AG04449 (cell line): ENCODE data around the gene MAMDC4.

Experiments
- CTCF ChIA-PET: fragments of 350-600 bp; formaldehyde crosslinking; extraction: SDS; loops from one replicate; lab custom pipeline; 2021; ENCODE audit warnings: antibody characterized with exemption; lab: Yijun Ruan, JAX
- POLR2A ChIA-PET: fragments of 400-600, 350-600 bp; formaldehyde crosslinking; extraction: SDS; loops from one replicate; lab custom pipeline; 2020; ENCODE audit warnings: antibody characterized with exemption, inconsistent platforms; lab: Yijun Ruan, JAX
- DNase-seq: peaks from one replicate; pipeline ENCODE4 v3.0.0-alpha.2; 2010; ENCODE audit warnings: low read depth, low spot score
- H3K4me3 ChIP-seq: 2 replicates; pipeline ENCODE4 v1.5.1; 2011; ENCODE audit warnings: low read depth, mild to moderate bottlenecking, control low read depth, low read length
- TF ChIP-seq, protein P1 (sequence below): IDR thresholded peaks from one replicate; pipeline ENCODE4 v1.5.1; 2011; ENCODE audit warnings: mild to moderate bottlenecking, moderate library complexity, low read length, control low read depth, inconsistent platforms; ENCODE audit not compliant: insufficient read depth; ENCODE audit errors: missing control alignments

The MAMDC4 gene

DNA sequence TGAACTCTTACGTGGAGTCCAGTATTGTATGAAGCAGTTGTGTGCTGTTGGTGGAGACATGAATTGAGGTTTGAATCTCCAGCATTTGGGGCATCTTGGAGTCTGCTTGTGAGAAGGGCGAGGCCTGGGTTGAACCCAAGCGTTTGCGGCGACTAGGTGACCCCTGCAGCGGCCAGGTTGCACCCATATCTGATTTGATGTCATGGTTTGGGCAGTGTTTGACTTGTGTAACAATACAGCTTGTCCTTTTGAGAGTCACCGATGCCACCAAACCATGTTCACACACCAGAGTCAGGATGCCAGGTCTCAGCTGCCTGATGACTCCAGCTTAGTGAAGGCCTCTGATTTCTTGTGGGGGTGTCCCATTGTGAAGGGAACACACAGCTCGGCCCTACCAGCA is 36.3 kb downstream of the MAMDC4 start:
- POLR2A ChIA-PET = no interaction called here
- DNase-seq = no peak
- CTCF ChIA-PET = interaction anchor here (0.8 to 1.0 kb wide), 2 partner anchors 56 to 101 kb away, joined by 3 to 4 read pairs; partner anchors contain the start of gene FBXW5
- TF ChIP-seq, protein P1, sequence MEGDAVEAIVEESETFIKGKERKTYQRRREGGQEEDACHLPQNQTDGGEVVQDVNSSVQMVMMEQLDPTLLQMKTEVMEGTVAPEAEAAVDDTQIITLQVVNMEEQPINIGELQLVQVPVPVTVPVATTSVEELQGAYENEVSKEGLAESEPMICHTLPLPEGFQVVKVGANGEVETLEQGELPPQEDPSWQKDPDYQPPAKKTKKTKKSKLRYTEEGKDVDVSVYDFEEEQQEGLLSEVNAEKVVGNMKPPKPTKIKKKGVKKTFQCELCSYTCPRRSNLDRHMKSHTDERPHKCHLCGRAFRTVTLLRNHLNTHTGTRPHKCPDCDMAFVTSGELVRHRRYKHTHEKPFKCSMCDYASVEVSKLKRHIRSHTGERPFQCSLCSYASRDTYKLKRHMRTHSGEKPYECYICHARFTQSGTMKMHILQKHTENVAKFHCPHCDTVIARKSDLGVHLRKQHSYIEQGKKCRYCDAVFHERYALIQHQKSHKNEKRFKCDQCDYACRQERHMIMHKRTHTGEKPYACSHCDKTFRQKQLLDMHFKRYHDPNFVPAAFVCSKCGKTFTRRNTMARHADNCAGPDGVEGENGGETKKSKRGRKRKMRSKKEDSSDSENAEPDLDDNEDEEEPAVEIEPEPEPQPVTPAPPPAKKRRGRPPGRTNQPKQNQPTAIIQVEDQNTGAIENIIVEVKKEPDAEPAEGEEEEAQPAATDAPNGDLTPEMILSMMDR = no peak
- H3K4me3 ChIP-seq = no peak overlapping the region

DNA sequence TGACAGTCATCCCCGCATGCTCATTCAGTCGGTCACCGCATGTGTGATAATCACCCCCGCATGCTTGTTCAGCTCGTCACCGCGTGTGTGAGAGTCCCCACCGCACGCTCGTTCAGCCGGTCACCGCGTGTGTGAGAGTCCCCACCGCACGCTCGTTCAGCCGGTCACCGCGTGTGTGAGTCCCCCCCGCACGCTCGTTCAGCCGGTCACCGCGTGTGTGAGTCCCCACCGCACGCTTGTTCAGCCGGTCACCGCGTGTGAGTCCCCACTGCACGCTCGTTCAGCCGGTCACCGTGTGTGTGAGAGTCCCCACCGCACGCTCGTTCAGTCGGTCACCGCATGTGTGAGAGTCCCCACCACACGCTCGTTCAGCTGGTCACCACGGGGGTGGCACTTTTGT is 37.7 kb downstream of the MAMDC4 start:
- no peak for DNase-seq
- H3K4me3 ChIP-seq = no peak overlapping the region
- TF ChIP-seq, protein P1 = no peak
- ChIA-PET CTCF (no interaction called here), POLR2A (no interaction called here)

DNA sequence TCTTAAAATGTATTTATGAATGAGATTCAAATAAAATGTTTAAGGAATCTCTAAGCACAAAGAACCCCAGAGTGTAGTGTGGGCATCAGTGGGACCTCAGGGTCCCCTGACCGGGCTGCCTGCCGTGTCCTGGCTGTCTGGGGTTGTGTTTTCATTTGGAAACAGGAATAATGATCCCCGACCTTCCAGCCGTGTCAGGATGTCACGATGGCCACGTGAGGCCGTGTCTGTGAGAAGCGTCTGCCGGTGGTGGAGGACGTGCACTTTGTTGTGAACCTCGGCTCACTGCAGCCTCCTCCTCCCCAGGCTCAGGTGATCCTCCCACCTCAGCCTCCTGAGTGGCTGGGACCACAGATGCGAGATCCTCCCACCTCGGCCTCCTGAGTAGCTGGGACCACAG is 38.5 kb downstream of the MAMDC4 start:
- ChIA-PET CTCF (interaction anchor here (1.8 kb wide), 1 partner anchor 144 kb away, joined by 5 read pairs; no protein-coding TSS in a partner anchor), POLR2A (no interaction called here)
- H3K4me3 ChIP-seq = no peak overlapping the region
- TF ChIP-seq, protein P1 = no peak
- no peak for DNase-seq

DNA sequence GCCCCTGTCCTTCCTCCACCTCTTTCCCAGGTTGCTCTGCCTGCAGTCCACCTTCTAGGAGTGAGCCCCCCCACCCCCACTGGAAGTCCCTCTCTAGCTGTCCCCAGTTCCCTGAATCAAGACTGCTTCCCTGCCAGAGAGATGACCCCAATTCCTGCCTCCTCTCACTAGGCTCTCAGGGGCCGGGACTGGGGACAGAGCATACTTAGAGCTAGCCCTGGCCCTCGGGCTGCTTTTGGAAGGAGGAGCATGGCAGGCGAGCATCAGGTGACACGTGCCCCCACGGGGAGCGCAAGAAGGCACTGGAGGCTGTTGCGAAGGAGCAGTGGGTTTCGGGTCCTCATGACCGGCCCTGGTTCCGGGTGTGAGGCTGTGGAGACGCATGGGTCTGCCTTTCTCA is 43.9 kb downstream of the MAMDC4 start:
- no peak overlapping the region for H3K4me3 ChIP-seq
- TF ChIP-seq, protein P1 = no peak
- CTCF ChIA-PET = interaction anchor here (1.1 kb wide), 1 partner anchor 52 kb away, joined by 3 read pairs; no protein-coding TSS in a partner anchor
- no peak for DNase-seq
- POLR2A ChIA-PET = no interaction called here

DNA sequence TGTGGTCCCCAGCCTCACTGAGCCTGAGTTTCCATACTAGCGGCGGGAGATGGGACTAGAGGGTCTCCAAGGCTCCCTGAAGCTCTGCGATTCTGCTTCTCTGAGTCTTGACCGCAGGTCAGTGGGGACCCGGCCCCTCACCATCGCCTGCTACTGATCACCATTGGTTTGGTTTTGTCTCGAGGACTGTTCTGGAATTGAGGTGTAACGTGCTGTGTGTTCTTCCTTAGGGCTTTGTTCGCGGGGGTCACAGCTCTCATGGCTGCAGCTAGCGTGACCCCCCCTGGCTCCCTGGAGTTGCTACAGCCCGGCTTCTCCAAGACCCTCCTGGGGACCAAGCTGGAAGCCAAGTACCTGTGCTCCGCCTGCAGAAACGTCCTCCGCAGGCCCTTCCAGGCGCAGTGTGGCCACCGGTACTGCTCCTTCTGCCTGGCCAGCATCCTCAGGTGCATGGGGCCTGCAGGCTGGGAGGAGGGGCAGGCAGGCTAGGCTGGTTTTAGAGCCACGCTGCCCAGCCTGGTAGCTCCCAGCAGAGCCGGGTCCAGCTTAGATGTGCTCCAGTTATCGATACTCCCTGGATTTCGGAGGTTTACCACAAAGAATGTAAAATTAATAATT is 46.4 kb downstream of the MAMDC4 start:
- POLR2A ChIA-PET = no interaction called here
- no peak for DNase-seq
- CTCF ChIA-PET = interaction anchor here (1.4 kb wide), 1 partner anchor 13 kb away, joined by 3 read pairs; no protein-coding TSS in a partner anchor
- no peak overlapping the region for H3K4me3 ChIP-seq
- TF ChIP-seq, protein P1 = no peak

DNA sequence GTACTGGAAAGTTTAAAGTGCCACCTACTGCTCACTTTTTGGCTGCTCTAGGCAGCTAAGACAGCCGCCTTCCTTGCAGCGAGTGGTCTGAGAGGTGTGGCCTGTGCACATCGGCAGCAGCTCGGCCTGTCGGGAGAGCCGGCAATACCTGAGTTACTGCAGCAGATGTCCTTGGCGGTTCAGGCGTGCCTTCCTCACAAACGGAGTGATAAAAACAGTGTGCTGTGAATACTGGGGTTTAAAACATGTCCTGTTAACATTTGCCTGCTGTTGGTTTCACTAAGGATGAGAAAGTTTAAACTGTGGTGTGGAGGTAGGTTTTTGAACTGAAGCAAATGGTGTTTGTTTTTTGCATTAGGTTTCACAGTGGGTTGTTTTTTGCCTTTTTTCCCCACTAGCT is 47.0 kb downstream of the MAMDC4 start:
- ChIA-PET POLR2A (no interaction called here), CTCF (interaction anchor here (1.4 kb wide), 1 partner anchor 13 kb away, joined by 3 read pairs; no protein-coding TSS in a partner anchor)
- DNase-seq = no peak
- TF ChIP-seq, protein P1 = no peak
- no peak overlapping the region for H3K4me3 ChIP-seq
